HepG2 (cell line): ENCODE results near the gene YTHDF1.

Source experiments
- EED ChIP-seq: sonication (generic); formaldehyde crosslinking; IDR thresholded peaks from 2 replicates; pipeline ENCODE4 v1.5.0; 2020; ENCODE audit warnings: mild to moderate bottlenecking, missing genetic modification reagents
- NFE2L2 ChIP-seq: fragments of 150-350 bp; IDR thresholded peaks from 2 replicates; pipeline ENCODE4 v1.6.1; 2014; ENCODE audit warnings: low read length
- NR3C1 ChIP-seq: sonication (generic); formaldehyde crosslinking; IDR thresholded peaks from 2 replicates; pipeline ENCODE4 v1.4.0; 2020; ENCODE audit warnings: missing genetic modification reagents
- RAD51 ChIP-seq: fragments of 450-650 bp; IDR thresholded peaks from 2 replicates; pipeline ENCODE4 v1.6.1; 2016; ENCODE audit warnings: borderline replicate concordance
- REPIN1 ChIP-seq: sonication (generic); formaldehyde crosslinking; IDR thresholded peaks from 2 replicates; pipeline ENCODE4 v1.8.0; 2022; ENCODE audit warnings: missing genetic modification reagents, low read depth, mild to moderate bottlenecking, borderline replicate concordance
- TOE1 ChIP-seq: sonication (generic); formaldehyde crosslinking; IDR thresholded peaks from 2 replicates; pipeline ENCODE4 v1.4.0; 2020; ENCODE audit warnings: mild to moderate bottlenecking, missing genetic modification reagents
- ZNF274 ChIP-seq: sonication (generic); formaldehyde crosslinking; IDR thresholded peaks from 2 replicates; pipeline ENCODE4 v1.5.1; 2020; ENCODE audit warnings: mild to moderate bottlenecking, missing genetic modification reagents
- ZNF280B ChIP-seq: sonication (generic); formaldehyde crosslinking; IDR thresholded peaks from 2 replicates; pipeline ENCODE4 v1.5.0; 2020; ENCODE audit warnings: missing genetic modification reagents, mild to moderate bottlenecking, borderline replicate concordance
- ZNF280D ChIP-seq: sonication (generic); formaldehyde crosslinking; IDR thresholded peaks from 2 replicates; pipeline ENCODE4 v1.5.1; 2020; ENCODE audit warnings: mild to moderate bottlenecking, missing genetic modification reagents
- ZNF317 ChIP-seq: sonication (generic); formaldehyde crosslinking; IDR thresholded peaks from 2 replicates; pipeline ENCODE4 v1.5.0; 2020; ENCODE audit warnings: mild to moderate bottlenecking, missing genetic modification reagents
- ZNF83 ChIP-seq: sonication (generic); formaldehyde crosslinking; IDR thresholded peaks from 2 replicates; pipeline ENCODE4 v1.4.0; 2020; ENCODE audit warnings: missing genetic modification reagents, mild to moderate bottlenecking, borderline replicate concordance
- TF ChIP-seq, protein P1 (sequence below): IDR thresholded peaks from 2 replicates; pipeline ENCODE4 v1.6.1; 2016; ENCODE audit warnings: low read depth
- TF ChIP-seq, protein P2 (sequence below): fragments of 450-650 bp; IDR thresholded peaks from 2 replicates; pipeline ENCODE4 v1.6.1; 2017; ENCODE audit warnings: mild to moderate bottlenecking
- TF ChIP-seq, protein P3 (sequence below): sonication (generic); formaldehyde crosslinking; IDR thresholded peaks from 2 replicates; pipeline ENCODE4 v1.4.0; 2020; ENCODE audit warnings: mild to moderate bottlenecking, missing genetic modification reagents

- TF ChIP-seq, protein P1, sequence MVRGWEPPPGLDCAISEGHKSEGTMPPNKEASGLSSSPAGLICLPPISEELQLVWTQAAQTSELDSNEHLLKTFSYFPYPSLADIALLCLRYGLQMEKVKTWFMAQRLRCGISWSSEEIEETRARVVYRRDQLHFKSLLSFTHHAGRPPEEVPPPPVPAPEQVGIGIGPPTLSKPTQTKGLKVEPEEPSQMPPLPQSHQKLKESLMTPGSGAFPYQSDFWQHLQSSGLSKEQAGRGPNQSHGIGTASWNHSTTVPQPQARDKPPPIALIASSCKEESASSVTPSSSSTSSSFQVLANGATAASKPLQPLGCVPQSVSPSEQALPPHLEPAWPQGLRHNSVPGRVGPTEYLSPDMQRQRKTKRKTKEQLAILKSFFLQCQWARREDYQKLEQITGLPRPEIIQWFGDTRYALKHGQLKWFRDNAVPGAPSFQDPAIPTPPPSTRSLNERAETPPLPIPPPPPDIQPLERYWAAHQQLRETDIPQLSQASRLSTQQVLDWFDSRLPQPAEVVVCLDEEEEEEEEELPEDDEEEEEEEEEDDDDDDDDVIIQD (CRISPR knock-in tag) = no peak
- no peak for TF ChIP-seq ZNF83 (CRISPR knock-in tag)
- no peak for TF ChIP-seq EED
- no peak for TF ChIP-seq ZNF317 (CRISPR knock-in tag)
- no peak for TF ChIP-seq ZNF280D
- TF ChIP-seq RAD51 = no peak
- TF ChIP-seq TOE1 (CRISPR knock-in tag) = no peak
- no peak for TF ChIP-seq REPIN1 (CRISPR knock-in tag)
- TF ChIP-seq, protein P2, sequence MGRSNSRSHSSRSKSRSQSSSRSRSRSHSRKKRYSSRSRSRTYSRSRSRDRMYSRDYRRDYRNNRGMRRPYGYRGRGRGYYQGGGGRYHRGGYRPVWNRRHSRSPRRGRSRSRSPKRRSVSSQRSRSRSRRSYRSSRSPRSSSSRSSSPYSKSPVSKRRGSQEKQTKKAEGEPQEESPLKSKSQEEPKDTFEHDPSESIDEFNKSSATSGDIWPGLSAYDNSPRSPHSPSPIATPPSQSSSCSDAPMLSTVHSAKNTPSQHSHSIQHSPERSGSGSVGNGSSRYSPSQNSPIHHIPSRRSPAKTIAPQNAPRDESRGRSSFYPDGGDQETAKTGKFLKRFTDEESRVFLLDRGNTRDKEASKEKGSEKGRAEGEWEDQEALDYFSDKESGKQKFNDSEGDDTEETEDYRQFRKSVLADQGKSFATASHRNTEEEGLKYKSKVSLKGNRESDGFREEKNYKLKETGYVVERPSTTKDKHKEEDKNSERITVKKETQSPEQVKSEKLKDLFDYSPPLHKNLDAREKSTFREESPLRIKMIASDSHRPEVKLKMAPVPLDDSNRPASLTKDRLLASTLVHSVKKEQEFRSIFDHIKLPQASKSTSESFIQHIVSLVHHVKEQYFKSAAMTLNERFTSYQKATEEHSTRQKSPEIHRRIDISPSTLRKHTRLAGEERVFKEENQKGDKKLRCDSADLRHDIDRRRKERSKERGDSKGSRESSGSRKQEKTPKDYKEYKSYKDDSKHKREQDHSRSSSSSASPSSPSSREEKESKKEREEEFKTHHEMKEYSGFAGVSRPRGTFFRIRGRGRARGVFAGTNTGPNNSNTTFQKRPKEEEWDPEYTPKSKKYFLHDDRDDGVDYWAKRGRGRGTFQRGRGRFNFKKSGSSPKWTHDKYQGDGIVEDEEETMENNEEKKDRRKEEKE = no peak
- TF ChIP-seq ZNF280B (CRISPR knock-in tag) = no peak
- TF ChIP-seq NFE2L2 = no peak
- TF ChIP-seq, protein P3, sequence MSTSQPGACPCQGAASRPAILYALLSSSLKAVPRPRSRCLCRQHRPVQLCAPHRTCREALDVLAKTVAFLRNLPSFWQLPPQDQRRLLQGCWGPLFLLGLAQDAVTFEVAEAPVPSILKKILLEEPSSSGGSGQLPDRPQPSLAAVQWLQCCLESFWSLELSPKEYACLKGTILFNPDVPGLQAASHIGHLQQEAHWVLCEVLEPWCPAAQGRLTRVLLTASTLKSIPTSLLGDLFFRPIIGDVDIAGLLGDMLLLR (CRISPR knock-in tag) = no peak
- no peak for TF ChIP-seq ZNF274
- no peak for TF ChIP-seq NR3C1 (CRISPR knock-in tag)
Observed at GRCh38 chr20:63220696-63221399, 4.9 kb upstream of the YTHDF1 start.
